ENCODE results near the gene PNMA6E.

Gene PNMA6E
- 0 reads per million in 4 donors for total RNA-seq

DNA sequence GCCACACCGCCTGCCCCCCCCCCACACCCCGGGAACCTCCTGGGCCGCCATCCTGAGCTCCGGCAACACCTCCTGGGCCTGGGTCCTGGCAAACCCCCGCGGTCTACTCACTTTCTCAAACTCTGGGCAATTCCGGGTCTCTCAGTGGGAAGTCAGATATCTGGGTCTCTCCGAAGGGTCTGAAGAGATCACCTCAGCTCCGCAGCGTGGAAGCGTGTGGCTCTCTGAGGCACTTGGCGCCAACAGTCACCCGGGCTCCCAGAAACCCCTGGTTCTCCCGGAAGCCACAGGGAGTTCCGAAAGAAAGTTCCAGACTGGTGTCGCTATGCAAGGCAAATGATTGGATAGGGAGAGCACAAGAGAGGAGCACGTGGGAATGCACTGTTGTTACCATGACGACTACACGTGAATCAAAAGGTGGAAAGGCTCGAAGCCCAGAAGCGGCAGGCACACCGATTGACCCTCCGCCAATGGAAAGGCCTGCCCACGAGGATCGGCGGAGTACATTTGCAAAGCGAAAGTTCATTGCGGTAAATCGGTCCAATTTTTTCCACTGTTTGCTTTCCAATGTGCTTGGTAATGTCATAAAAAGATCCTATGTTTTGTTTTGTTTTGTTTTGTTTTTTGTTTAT is at the start of gene PNMA6E:
TSS of gene PNMA6E (minus strand) at position 218 of the 632 bp plus-strand sequence. CDS start 2,501 bp downstream, outside the sequence.
- no peak for DNase-seq

DNA sequence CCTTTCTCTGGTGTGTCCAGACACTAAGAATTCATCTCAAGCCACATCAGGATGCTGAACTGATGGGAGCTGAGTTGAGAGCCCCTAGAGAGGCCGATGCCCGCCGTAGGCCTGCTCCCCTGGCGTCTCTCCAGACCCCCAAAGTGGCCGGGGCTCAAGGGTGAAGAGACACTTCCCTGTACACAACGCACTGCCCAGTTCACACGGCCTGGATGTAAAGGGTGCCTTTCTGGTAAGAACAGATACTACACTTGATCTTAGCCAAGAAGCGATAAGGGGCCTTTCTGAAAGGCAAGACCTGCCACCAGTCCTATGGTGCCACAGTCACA is 49.8 kb upstream of the PNMA6E start:
- no peak for DNase-seq

DNA sequence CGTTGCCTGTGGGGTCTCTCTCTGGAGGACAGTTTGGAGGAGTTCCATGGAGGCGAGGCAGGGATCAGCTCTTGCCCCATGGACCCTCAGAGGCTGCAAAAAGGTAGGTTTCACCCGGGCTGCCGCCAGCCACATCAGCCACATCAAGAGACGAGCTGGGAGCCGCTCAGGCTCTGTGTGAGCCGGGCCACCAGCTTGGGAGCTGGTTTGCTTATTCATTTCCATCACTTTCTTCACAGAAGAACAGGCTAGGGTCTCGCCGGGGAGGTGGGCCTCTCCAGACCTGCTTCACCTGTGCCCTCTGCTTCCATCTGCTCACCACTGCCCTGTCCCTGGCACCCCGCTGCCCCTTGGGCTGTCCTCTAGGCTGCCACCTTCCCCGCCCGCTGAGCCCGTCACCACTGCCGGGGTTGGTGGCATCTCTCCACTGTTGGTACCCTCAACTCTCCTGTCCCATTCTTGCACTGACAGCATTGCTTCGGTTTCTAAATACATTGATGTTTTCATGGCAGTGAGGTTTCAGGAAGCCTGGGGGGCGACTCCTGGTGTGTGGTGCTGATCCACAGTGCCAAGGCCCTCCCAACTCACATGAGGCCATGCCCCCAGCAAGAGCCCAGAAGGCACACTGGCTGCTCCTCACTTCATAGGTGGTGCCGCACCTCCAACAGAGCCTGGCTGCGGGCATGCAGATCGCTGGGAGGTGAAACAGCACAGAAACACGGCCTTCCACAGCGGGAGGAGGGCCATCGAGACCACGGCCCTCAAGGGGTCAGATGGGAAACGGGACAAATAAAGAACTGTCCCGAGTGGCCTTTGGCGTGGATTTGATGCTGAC is 49.2 kb upstream of the PNMA6E start:
- no peak for DNase-seq

DNA sequence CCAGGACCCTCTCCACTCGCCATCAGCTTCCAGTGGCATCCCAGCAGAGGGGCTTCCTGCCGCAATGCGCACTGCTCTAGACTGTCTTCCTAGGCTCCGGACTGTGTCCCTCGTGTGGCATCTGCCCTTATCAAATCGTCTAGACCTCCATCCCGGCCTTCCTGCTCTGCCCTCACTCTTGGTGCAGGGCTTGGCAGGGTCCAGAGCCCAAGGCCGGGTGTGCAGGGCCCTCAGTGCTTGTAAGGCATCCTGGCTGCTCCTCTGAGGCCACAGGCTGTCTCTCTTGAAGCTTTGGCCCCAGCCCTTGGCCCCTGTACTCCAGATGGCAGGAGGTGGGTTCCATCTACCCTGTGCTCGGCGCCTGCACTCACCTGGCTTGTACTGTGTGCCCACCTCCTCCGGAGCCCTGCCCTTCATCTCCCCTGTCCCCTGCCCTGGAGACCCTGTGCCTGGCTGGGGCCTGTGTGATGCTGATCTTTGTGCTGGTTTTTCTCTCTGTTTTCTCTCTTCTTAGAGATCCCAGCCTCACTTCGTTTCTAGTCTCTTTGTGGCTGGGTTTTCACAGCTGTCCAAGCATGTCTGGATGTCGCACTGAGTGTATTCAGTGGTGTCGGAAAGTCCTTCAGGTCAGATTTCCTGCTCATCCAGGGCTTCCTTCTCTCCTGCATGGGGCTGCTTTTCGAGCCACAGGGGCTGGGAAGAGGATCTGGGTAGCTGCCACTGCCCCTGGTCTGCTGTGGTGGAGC is 48.4 kb upstream of the PNMA6E start:
- DNase-seq, result no peak

DNA sequence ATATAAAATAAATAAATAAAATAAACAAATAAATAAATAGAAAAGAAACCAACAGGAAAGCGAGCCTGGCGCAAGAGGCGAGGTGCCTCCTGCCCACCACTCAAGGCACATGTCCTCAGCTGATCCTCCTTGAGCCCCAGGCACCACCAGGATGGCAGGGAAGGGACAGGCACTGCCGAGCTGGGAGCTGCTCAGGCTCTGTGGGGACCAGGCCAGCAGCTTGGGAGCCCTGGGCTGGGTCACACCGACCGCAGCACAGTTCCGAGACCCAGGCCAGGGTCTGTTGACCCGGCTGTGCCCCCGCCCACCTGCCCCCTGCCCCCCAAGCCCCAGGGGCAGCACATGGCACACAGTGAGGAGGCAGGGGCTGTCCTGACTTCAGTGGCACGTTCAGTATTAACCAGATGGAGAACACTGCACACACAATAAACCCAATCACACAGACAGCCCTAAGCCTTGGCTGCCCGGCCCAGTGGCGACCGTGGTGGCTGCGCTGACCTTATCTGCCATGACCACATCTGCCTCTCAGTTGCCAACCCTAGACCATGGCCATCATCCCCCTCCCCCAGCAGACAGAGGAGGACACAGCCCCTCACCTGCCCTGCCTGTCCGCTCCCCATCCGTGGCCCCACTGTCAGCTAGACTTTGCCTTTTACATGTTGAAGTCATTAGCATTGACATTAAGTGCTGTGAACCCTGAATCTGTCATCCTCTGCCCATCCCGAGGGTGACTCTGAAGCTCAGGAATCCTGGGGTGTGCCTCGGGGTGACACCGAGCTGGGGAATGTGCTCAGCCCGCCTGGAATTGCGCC is 47.6 kb upstream of the PNMA6E start:
- DNase-seq, result no peak

DNA sequence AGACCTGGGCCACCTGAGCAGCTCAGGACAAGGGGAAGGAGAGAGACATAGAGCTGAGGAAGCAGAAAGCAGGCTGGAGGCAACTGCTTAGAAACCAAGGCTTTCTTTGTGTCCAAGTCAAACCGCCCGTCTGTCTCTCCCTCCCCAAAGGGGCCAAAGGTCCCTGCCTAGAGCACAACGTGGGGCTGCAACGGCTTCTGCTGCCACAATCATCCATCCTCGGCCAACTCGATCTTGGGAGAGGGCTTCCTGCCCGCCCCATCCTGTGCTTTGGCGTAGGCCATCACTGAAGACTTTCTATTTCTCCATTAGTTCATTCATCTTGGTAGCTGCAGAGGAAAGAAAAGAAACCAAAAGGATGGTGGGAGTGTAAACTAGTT is 46.4 kb upstream of the PNMA6E start:
- DNase-seq, result no peak

DNA sequence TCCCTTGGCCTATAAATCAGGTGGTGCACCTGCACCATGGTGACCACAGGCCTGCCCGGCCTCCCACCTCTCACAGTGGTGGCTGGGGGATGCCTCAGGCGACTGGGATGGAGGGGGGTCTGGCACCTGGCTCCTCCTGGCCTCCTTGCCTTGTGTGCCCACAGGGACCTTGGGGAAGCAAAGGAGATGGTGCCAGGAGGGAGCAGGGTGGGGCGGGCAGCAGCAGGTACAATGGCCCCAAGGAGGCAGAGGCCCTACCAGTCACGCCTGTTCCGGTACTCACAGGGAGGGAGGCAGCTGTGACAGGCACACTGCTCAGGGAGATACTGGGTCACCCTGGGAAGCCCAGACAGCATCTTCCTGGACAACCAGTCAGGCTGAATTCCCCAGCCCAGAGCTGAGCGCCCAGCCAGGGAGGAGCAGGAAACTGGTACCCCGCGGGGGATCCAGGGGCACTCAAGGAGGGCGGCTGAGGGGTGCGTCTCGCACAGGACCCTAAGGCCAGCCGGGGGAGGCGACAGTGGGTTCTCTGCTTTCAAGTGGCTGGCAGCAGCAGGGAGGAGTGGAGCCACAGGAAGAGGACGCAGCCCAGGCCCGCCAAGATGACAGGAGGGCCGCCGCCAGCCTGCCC is 45.9 kb upstream of the PNMA6E start:
- DNase-seq, result no peak

DNA sequence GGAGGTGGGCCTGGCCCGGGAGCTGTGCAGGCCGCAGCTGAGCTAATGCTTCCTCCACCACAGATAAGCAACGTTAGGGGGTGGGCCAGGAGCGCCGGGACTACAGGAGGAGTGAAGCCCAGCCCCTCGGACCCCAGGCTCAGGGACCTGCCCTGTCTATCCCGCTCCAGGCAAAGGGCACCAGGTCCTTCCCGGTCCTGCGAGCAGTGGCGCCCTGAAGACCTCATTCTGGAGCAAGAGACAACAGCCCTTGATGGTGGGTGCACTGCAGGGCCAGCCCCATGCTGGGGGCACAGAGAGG is 45.4 kb upstream of the PNMA6E start:
- DNase-seq, result no peak

DNA sequence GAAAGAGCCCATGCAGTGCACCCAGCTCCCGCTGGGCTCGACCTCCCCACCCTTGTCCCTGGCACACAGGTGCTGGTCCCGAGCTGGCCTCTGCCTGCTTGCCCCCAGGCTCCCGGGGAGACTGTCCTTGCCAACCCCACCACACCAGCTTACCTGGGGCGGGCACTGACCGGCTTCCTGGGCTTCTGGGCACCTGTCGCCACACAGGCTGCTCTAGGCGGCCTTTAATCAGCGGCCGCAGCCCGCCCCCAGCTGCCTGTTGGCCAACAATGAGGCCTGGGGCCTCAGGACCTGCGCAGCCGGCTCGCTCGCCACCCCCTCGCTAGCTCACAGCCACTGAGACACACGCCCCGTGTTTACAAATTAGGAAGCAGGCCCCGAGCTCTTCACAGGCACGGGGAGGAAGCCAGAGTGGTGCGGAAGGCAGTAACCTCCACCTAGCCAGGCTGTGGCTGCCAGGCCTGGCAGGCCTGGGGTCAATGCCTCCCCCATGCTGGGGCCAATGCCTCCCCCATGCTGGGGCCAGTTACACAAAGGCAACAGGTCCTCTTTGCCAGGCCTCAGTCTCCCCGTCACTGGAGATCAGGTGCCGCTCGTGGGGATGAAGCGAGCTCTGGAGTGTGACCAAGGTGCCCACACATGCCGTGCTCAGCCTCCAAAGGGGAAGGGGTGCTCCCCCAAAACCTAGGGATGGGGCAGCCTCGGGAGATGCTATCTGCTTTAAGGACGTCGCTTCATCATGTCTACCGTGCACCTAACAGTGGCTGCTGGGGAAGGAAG is 44.9 kb upstream of the PNMA6E start, which contains the start of gene TREX2:
TSS of gene TREX2 (minus strand) at position 201 of the 780 bp plus-strand sequence. CDS start 626 bp downstream, outside the sequence.
- no peak for DNase-seq

DNA sequence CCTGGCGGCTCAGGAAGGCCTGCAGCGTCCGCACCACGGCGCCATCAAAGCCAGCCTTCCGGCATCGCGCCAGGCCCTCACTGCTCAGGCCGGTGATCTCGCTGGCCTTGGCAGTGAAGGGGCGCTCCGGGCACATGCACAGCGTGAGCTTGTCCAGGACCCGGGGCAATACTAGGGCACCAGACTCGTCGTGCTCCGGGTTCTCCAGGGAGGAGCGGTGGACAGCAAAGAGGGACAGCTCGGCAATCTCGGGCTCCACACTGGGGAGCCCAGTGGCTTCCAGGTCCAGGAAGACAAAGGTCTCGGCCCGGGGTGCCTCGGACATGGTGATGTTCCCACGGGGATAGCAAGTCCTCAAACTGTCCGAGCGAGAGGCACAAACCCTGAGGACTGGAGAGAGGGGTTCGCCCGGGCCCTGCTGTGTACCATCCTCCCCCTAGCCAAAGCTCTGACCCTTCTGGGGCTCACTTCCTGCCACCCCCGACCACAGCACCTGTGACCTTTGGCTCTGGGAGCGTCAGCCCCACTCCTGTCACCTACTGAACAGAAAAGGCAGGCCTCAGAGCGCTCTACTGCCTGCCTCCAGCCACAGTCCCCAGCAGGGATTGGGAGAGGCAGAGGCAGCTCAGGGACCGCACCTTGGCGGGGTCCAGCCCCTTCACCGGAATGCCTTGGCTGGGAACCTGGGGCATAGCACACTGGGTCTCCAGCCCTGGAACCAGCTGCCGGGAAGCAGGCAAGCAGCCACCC is 44.1 kb upstream of the PNMA6E start:
- DNase-seq, result no peak

DNA sequence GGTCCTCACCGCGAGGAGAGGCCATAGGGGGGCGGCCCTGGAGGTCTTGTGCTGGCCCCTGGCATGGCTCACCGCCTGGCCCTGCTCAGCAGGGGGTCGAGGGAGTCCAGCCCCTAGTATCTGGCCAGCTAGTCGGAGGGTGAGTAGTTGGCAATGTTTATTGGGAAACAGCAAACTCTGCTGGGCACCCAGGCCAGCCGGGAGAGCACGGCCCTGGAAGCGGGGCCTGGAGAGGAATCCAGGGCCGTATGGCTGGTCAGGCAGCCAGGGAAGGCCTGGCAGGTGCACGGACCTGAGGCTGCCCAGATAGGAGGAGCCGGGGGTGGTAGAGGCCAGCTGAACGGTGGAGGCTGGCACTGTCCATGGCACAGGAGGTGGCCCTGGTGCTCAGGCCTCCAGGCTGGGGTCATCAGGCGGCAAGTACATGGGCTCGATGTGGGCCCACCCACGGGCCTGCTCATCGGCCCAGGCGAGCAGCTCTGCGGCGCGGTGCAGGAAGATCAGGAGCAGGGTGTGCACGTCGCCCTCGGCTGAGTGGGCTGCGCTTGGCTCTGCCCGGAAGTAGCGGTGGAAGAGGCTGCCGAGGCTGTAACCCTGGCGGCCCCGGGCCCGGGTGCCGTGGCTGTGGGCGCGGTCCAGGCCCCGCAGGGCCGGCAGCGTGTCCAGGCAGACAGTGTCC is 43.3 kb upstream of the PNMA6E start:
- no peak for DNase-seq

DNA sequence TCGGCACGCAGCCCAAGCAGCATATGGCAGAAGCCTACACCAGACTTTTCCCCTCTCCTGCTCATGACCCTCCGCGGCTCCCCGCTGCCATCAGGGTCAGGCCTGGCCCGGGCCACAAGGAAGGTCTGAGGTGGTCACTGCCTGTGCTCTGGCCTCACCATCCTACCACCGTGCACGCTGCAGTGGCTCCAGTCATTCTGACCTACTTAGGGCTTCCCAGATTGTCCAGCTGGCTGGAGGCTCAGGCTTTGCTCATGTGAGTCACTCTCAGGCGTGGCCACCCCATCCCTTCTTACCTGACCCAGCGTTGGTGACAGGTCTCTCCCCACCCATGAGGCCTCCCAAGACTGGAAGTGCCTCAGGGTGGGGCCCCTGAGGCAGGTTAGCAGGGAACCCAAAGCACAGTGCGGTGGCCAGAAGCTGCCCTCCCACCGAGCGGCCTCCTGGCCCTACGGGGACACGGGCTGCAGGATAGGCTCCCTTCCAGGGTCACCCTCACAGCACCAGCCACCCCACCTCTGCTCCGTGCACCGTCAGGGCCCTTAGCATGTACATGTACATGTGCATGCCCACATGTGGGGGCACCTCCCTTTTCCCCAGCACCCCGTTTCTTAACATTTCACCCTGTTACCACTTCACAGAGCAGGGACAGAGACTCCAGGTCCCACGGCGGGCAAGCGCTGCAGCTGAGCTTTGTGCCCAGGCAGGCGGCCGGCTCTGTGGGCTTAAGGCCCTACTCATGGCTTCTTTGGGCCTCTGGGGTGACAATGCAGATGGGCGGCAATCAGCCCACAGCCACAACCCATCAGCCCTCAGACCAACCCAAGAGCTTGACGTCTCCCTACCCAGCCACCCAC is 42.6 kb upstream of the PNMA6E start:
- DNase-seq, result no peak

DNA sequence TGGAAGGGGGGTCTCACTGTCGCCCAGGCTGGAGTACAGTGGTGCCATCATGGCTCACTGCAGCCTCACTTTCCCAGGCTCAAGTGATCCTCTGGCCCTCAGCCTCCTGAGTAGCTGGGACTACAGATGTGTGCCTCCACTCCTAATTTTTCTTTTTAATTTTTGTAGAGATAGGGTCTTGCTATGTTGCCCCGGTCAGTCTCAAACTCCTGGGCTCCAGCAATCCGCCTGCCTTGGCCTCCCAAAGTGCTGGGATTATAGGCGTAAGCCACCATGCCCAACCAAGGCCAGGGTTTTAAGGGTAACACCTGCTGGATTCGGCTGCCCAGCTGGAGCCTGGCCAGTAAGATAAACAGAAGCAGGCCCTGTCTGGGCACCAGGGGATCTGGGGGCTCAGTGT is 41.3 kb upstream of the PNMA6E start:
- no peak for DNase-seq

DNA sequence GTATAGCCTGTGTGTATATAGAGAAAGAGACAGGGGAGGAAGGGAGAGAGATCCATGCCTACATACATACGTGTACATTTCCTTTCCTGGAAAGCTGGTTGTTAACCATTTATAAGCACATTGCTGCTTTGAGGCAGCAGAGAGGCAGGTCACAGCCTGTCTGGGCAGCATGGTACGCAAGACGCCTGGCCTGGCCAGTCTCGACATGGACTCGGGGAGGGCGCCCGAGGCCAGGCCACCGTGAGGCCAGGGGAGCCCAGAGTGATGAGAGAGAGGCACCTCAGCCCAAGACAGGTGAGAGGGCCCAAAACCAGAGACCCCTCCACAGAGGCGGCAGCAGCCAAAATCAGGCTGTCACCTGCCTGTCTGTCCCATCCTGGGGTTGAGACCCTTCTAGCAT is 40.8 kb upstream of the PNMA6E start:
- DNase-seq, result no peak

DNA sequence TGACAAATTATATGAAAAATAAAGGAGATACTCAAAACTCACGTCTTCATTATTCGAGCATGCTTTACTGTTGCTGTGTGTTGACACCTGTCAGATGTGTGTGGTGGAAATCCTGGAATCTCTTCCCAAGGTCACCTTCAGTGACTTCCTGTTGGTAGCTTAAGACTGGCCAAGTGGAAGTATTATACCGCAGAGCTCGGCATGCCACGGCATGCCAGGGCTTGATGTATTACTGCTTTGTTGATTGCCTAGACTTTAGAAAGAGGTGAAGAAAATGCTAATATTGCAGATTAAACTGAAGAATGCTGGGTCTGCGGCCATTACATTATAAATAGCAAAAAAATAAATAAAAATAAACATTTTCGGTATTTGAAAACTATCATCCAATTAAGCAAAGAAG is 40.1 kb upstream of the PNMA6E start:
- DNase-seq, result no peak

DNA sequence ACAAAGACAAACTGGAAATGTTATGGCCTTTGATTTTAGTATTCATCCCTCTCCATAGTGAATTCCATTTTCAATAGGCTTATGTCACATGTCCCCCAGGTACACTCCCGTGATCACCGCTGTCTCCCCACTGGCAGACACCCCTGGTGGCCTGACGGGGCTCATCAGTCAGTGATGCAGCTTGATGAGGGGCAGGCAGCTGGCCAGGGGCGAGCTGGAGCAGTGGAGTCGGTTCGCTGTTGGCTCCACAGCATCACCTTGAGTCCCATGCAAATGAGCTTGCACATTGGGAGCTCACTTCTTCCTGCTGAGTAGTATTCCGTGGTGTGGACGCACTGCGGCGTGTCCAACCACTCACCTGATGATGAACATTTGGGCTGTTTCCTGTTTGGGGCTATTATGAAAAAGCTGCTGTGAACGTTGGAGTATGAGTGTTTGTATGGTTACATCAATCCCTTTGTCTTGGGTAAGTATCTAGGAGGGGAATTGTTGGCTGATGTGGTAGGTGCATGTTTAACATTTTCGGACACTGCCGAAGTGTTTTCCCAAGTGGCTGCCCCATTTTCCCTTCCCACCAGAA is 39.5 kb upstream of the PNMA6E start:
- DNase-seq, result no peak

DNA sequence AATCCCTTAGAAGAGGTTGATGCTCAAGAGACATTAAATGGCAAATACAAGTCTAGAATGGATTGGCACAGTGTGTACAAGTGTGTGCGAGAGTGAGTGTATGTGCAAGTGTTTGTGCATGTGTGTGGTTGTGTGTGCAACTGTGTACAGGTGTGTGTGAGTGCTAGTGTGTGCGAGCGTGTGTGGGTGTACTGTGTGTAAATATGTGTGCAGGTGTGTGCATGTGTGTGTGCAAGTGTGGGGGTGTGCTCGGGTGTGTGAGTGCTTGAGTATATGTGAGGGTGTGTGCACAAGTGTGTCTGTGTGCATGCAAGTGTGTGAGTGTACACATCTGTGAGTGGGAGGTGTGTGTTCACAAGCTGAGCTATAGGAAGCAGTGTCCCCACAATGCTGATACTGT is 38.8 kb upstream of the PNMA6E start:
- DNase-seq, result no peak

DNA sequence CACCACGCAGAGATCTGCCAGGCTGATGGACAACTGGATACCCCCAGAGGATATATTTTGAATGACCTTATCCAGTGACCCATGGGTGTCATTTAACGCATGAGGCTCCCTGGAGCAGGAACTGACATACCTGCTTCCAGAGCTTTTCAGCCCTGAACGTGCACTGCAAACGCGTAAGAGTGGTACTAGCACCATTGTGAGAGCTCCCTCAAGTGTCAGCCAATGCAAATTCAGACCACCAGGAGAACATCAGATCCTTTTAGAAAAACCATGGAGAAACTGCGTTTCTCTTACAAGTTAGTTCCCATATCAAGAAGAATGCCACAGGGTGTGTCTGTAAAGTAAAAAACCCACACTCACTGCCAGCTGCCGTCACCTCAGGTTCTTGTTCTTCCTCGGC is 37.4 kb upstream of the PNMA6E start:
- no peak for DNase-seq

DNA sequence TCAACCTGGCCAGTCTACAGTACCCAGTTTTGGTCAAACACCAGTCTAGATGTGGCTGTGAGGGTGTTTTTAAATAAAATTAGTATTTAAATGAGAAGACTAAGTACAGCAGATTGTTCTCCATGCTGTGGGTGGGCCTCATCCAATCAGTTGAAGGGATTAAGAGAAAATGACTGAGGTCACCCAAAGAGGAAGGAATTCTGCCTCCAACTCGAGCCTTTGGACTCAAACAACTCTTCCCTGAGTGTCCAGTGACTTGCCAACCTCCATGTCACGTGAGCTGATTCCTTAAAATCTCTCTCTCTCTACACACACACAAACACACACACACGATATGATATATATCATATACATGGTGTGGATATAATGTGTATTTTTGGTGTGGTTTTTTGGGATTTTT is 34.7 kb upstream of the PNMA6E start:
- no peak for DNase-seq

Measured in T-helper 1 cell (primary cell).